Measurements from ENCODE around the gene NHLH1.

GRCh38 chr1:160362168-160362957 lies 4.5 kb upstream of the NHLH1 start:
- TF ChIP-seq, protein P1, sequence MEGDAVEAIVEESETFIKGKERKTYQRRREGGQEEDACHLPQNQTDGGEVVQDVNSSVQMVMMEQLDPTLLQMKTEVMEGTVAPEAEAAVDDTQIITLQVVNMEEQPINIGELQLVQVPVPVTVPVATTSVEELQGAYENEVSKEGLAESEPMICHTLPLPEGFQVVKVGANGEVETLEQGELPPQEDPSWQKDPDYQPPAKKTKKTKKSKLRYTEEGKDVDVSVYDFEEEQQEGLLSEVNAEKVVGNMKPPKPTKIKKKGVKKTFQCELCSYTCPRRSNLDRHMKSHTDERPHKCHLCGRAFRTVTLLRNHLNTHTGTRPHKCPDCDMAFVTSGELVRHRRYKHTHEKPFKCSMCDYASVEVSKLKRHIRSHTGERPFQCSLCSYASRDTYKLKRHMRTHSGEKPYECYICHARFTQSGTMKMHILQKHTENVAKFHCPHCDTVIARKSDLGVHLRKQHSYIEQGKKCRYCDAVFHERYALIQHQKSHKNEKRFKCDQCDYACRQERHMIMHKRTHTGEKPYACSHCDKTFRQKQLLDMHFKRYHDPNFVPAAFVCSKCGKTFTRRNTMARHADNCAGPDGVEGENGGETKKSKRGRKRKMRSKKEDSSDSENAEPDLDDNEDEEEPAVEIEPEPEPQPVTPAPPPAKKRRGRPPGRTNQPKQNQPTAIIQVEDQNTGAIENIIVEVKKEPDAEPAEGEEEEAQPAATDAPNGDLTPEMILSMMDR (IDR thresholded peaks at IDR 0.05), result no peak
- TF ChIP-seq SMAD3 (CRISPR knock-in tag; IDR thresholded peaks at IDR 0.05; ENCODE audit: borderline replicate concordance) (no peak), ZNF532 (CRISPR knock-in tag; IDR thresholded peaks at IDR 0.05; ENCODE audit: borderline replicate concordance) (no peak)

Data from WTC11 (cell line).